ENCODE data around the gene ACTN2. TPM values are rescaled to one million over a fixed set of nuclear protein-coding genes. Genes with fewer than 3 reads are reported as not detected.

Gene ACTN2
- polyA plus RNA-seq, 3 donors: 0.07 TPM; not detected in 2

GRCh38 chr1:236724049-236724448 is 37.8 kb downstream of the ACTN2 start:
- H3K79me2 ChIP-seq (ENCODE audit: insufficient read depth, low read length): no peaks in the 10 kb centered on the region
- no peaks in the 10 kb centered on the region for H3K4me1 ChIP-seq (ENCODE audit: control insufficient read depth in 1 of 2, insufficient read depth in 2 of 2, low read length in 2 of 2)
- Mint-ChIP-seq H3K9me3 (peaks cover 0 to 3% (median 0%) of the 10 kb centered on the region in 7 donors), H3K36me3 (no peaks in the 10 kb centered on the region), H3K4me3 (no peak overlapping the region), H3K27me3 (ENCODE audit: low read depth in 3 of 3) (peaks cover 2 to 12% (median 2%) of the 10 kb centered on the region in 3 donors), H3K27ac (no peak overlapping the region), H3K4me1 (no peaks in the 10 kb centered on the region)
- H3K9me3 ChIP-seq (replicated peaks in 1 of 2; ENCODE audit: control insufficient read depth in 1 of 2, insufficient read depth in 1 of 2, low read length in 2 of 2): no peaks in the 10 kb centered on the region
- no peak for DNase-seq
- H3K4me2 ChIP-seq (replicated peaks; ENCODE audit: extremely low read depth, low read length, poor library complexity, severe bottlenecking): no peak overlapping the region
- no peak overlapping the region for H3K9ac ChIP-seq (ENCODE audit: insufficient read depth, low read length, poor library complexity, severe bottlenecking)
- intact Hi-C loops (cut with micrococcal nuclease): no loop called here
- no peaks in the 10 kb centered on the region for H4K20me1 ChIP-seq (ENCODE audit: insufficient read depth, low read length)
- H3K36me3 ChIP-seq (replicated peaks in 1 of 2; ENCODE audit: control insufficient read depth in 1 of 2, insufficient read depth in 2 of 2, low read length in 2 of 2): no peaks in the 10 kb centered on the region
- no peaks in the 10 kb centered on the region for H3K27me3 ChIP-seq (ENCODE audit: control insufficient read depth in 2 of 2, insufficient read depth in 2 of 2, low read length in 2 of 2)
- no peak overlapping the region for H2AFZ ChIP-seq (ENCODE audit: insufficient read depth, low read depth, low read length, poor library complexity, severe bottlenecking)
- 100% methylated on average over 1 of the region's 6 CpGs for WGBS (ENCODE audit: insufficient coverage)
- no peak overlapping the region for H3K27ac ChIP-seq (ENCODE audit: low read depth in 1 of 2, low read length in 2 of 2)
- no peak overlapping the region for H3K4me3 ChIP-seq (replicated peaks in 1 of 3; ENCODE audit: low read depth in 2 of 3, low read length in 3 of 3)
- TF ChIP-seq CTCF (IDR thresholded peaks at IDR 0.05): no peak

- intact Hi-C loops (cut with micrococcal nuclease): no loop called here
- H3K4me1 ChIP-seq (ENCODE audit: control insufficient read depth in 1 of 2, insufficient read depth in 2 of 2, low read length in 2 of 2): no peaks in the 10 kb centered on the region
- Mint-ChIP-seq H3K4me3 (no peak overlapping the region), H3K4me1 (no peaks in the 10 kb centered on the region), H3K9me3 (peaks cover 0 to 3% (median 0%) of the 10 kb centered on the region in 7 donors), H3K36me3 (no peaks in the 10 kb centered on the region), H3K27ac (no peak overlapping the region), H3K27me3 (ENCODE audit: low read depth in 3 of 3) (peaks cover 2 to 8% (median 2%) of the 10 kb centered on the region in 3 donors)
- H3K4me2 ChIP-seq (replicated peaks; ENCODE audit: extremely low read depth, low read length, poor library complexity, severe bottlenecking): no peak overlapping the region
- H3K27me3 ChIP-seq (ENCODE audit: control insufficient read depth in 2 of 2, insufficient read depth in 2 of 2, low read length in 2 of 2): no peaks in the 10 kb centered on the region
- H3K36me3 ChIP-seq (replicated peaks in 1 of 2; ENCODE audit: control insufficient read depth in 1 of 2, insufficient read depth in 2 of 2, low read length in 2 of 2): no peaks in the 10 kb centered on the region
- no peak overlapping the region for H3K4me3 ChIP-seq (replicated peaks in 1 of 3; ENCODE audit: low read depth in 2 of 3, low read length in 3 of 3)
- DNase-seq: no peak
- H3K79me2 ChIP-seq (ENCODE audit: insufficient read depth, low read length): no peaks in the 10 kb centered on the region
- 93% methylated on average over 7 of the region's 10 CpGs for WGBS (ENCODE audit: insufficient coverage)
- H2AFZ ChIP-seq (ENCODE audit: insufficient read depth, low read depth, low read length, poor library complexity, severe bottlenecking): no peak overlapping the region
- H3K9ac ChIP-seq (ENCODE audit: insufficient read depth, low read length, poor library complexity, severe bottlenecking): no peak overlapping the region
- no peak overlapping the region for H3K27ac ChIP-seq (ENCODE audit: low read depth in 1 of 2, low read length in 2 of 2)
- no peak for TF ChIP-seq CTCF (IDR thresholded peaks at IDR 0.05)
- no peaks in the 10 kb centered on the region for H3K9me3 ChIP-seq (replicated peaks in 1 of 2; ENCODE audit: control insufficient read depth in 1 of 2, insufficient read depth in 1 of 2, low read length in 2 of 2)
- no peaks in the 10 kb centered on the region for H4K20me1 ChIP-seq (ENCODE audit: insufficient read depth, low read length)
These were observed 38.2 kb downstream of the ACTN2 start for GRCh38 chr1:236724506-236724905.

Measured in CD14-positive monocyte (primary cell).